NB4 (cell line): ENCODE measurements around the gene NRCAM.

Experiments
- DNase-seq: peaks from one replicate; pipeline ENCODE4 v3.0.0; 2010; ENCODE audit warnings: low read depth
- H3K4me3 ChIP-seq: one replicate; pipeline ENCODE4 v1.5.1; 2011; ENCODE audit warnings: mild to moderate bottlenecking, low read depth, low read length, moderate library complexity
- CTCF ChIP-seq: IDR thresholded peaks from one replicate; pipeline ENCODE4 v1.5.1; 2012; ENCODE audit warnings: low read depth, low read length
- MAX ChIP-seq: IDR thresholded peaks from 2 replicates; pipeline ENCODE4 v1.6.1; 2011; ENCODE audit warnings: low read depth, low read length
- MYC ChIP-seq: IDR thresholded peaks from 2 replicates; pipeline ENCODE4 v1.6.1; 2011; ENCODE audit warnings: low read depth, low read length
- POLR2A ChIP-seq: IDR thresholded peaks from 2 replicates; pipeline ENCODE4 v1.6.1; 2011; ENCODE audit warnings: mild to moderate bottlenecking; ENCODE audit not compliant: insufficient read length; ENCODE audit errors: extremely low read depth

The NRCAM gene

GRCh38 chr7:108461840-108462239 is 5.6 kb upstream of the NRCAM start:
- no peak for TF ChIP-seq MYC
- TF ChIP-seq MAX, result no peak
- TF ChIP-seq POLR2A, result no peak
- TF ChIP-seq CTCF, result no peak
- no peak for DNase-seq
- no peak overlapping the region for H3K4me3 ChIP-seq

GRCh38 chr7:108460964-108461363 is 4.7 kb upstream of the NRCAM start:
- DNase-seq, result no peak
- TF ChIP-seq MYC, result no peak
- TF ChIP-seq MAX, result no peak
- TF ChIP-seq CTCF, result no peak
- no peak overlapping the region for H3K4me3 ChIP-seq

GRCh38 chr7:108459922-108460551 is 3.8 kb upstream of the NRCAM start:
- TF ChIP-seq CTCF, result peak; percentile 60
- no peak for TF ChIP-seq MYC
- peak; percentile 55 for DNase-seq
- H3K4me3 ChIP-seq, result no peak overlapping the region

GRCh38 chr7:108457871-108458270 is 1.6 kb upstream of the NRCAM start:
- DNase-seq, result no peak
- TF ChIP-seq MAX, result no peak
- no peak for TF ChIP-seq POLR2A
- TF ChIP-seq MYC, result no peak
- no peak for TF ChIP-seq CTCF
- H3K4me3 ChIP-seq, result no peak overlapping the region

- DNase-seq, result no peak
- no peak overlapping the region for H3K4me3 ChIP-seq
- no peak for TF ChIP-seq CTCF
- no peak for TF ChIP-seq MYC
- TF ChIP-seq POLR2A, result no peak
- no peak for TF ChIP-seq MAX
Observed at GRCh38 chr7:108456845-108457540, 757 bp upstream of the NRCAM start.

- no peak overlapping the region for H3K4me3 ChIP-seq
- DNase-seq, result no peak
- no peak for TF ChIP-seq CTCF
Observed at GRCh38 chr7:108455551-108455997, 662 bp downstream of the NRCAM start.
